H1 (cell line): ENCODE results near the gene KLHL33. TPM values are rescaled to one million over a fixed set of nuclear protein-coding genes. Genes with fewer than 3 reads are reported as not detected.

ENCODE experiments used
- EZH2 ChIP-seq: fragments of 200-600 bp; sonication (generic); IDR thresholded peaks from 2 replicates; pipeline ENCODE4 v1.7.1; 2012; ENCODE audit warnings: low read depth, mild to moderate bottlenecking, moderate library complexity, low read length, inconsistent platforms; ENCODE audit not compliant: severe bottlenecking
- KDM4A ChIP-seq: IDR thresholded peaks from one replicate; pipeline ENCODE4 v1.7.1; 2012; ENCODE audit warnings: low read depth, mild to moderate bottlenecking, moderate library complexity, low read length, inconsistent platforms; ENCODE audit not compliant: severe bottlenecking
- POLR2AphosphoS5 ChIP-seq: IDR thresholded peaks from 2 replicates; pipeline ENCODE4 v1.6.1; 2011; ENCODE audit warnings: low read depth, low read length
- RXRA ChIP-seq: IDR thresholded peaks from 2 replicates; pipeline ENCODE4 v1.6.1; 2011; ENCODE audit warnings: low read depth, mild to moderate bottlenecking, low read length, moderate library complexity; ENCODE audit not compliant: insufficient read depth
- SIX5 ChIP-seq: IDR thresholded peaks from 2 replicates; pipeline ENCODE4 v1.6.1; 2011; ENCODE audit warnings: mild to moderate bottlenecking, low read depth, low read length
- polyA plus RNA-seq, 7 experiments: library from polyadenylated mRNA; depleted of rRNA in 3 of 7; stranded (reverse) in 5 of 7; unstranded in 2 of 7; fragments of >200 nt in 5 of 7; fragments of 200-250 nt in 2 of 7; gene quantifications; 1 replicate in 5 of 7; 2 replicates in 1 of 7; 4 replicates in 1 of 7; pipeline versions ENCODE4 v1.2.1 to v1.2.3, GENCODE V29; 2011 to 2013; ENCODE audit warnings: missing spikeins in 2 of 7, mixed read lengths in 2 of 7
- total RNA-seq: library from RNA; stranded (reverse); fragmentation: NEBNext Ultra II Directional; extraction: Animal tissue kit (Norgen Biotek cat#: 25700); gene quantifications from 2 replicates; pipeline ENCODE4 v1.2.1, GENCODE V29; 2021

Gene KLHL33
- total and polyA plus RNA-seq, 2 of the 8 experiments (the other 6 are each of a cell fraction or from before 2014, with no cell fraction given), result 0.11 to 0.17 TPM

GRCh38 chr14:20461225-20462141 is 25.5 kb upstream of the KLHL33 start, which contains the start of gene PIP4P1 (continued):
- no peak for TF ChIP-seq KDM4A
- TF ChIP-seq POLR2AphosphoS5, result peak; percentile 68
- no peak for TF ChIP-seq EZH2
- TF ChIP-seq SIX5, result no peak
- no peak for TF ChIP-seq RXRA
- TF ChIP-seq, all 59 proteins: peak for 23
